ENCODE results near the gene PTPRN2.

- TF ChIP-seq CTCF (IDR thresholded peaks at IDR 0.05) (no peak), SIN3A (IDR thresholded peaks at IDR 0.05; ENCODE audit: borderline replicate concordance, insufficient read depth, low read depth, low read length) (no peak), REST (IDR thresholded peaks at IDR 0.05; ENCODE audit: insufficient read depth in 1 of 2, low read depth in 2 of 2, low read length in 1 of 2) (no peak)
These were observed 702.5 kb downstream of the PTPRN2 start for GRCh38 chr7:157885140-157885539.
